C4-2B (cell line): ENCODE data around the gene RNASEH1.

Experiments used
- CTCF ChIP-seq: fragments of 450-650 bp; conservative IDR thresholded peaks from 2 replicates; pipeline ENCODE4 v1.5.1; 2017; ENCODE audit warnings: mild to moderate bottlenecking
- ZFX ChIP-seq: fragments of 450-650 bp; IDR thresholded peaks from 2 replicates; pipeline ENCODE4 v1.6.1; 2017

- no peak for TF ChIP-seq CTCF
- TF ChIP-seq ZFX: no peak
These were observed 10.2 kb downstream of the RNASEH1 start for GRCh38 chr2:3547915-3548314.
